ACHN (cell line): Measurements from ENCODE around the gene URM1.

ENCODE experiments used
- DNase-seq: peaks from one replicate; pipeline ENCODE4 v3.0.0-alpha.2; 2015
- in situ Hi-C: cut with HindIII; loops from 2 replicates; pipeline ENCODE4 v1.10.0; 2017; ENCODE audit warnings: low sequenced_read_pairs, low pct_ligation_motif_present, low pct_unique_long_range_greater_than_20kb

Gene URM1

DNA sequence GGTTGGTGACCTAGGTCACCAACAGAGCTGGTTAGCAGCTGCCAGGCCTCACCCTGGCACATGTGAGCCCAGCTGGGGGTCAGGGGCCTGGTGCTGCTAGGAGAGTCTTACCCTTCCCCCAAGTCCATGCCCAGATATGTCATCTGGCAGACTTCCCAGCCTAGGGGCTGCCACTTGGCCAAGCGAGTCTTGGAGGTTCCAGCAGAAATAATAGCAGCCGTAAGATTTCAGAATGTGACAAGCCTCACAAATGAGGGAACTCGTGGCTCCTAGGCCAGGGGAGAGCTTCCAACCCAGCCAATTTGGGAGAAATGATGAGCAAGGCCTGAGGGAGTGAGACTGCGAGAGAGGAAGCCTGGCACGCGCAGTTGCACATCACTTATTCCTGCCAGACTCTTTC is 11.1 kb downstream of the URM1 start:
- DNase-seq = no peak
- in situ Hi-C loops = no loop called here

DNA sequence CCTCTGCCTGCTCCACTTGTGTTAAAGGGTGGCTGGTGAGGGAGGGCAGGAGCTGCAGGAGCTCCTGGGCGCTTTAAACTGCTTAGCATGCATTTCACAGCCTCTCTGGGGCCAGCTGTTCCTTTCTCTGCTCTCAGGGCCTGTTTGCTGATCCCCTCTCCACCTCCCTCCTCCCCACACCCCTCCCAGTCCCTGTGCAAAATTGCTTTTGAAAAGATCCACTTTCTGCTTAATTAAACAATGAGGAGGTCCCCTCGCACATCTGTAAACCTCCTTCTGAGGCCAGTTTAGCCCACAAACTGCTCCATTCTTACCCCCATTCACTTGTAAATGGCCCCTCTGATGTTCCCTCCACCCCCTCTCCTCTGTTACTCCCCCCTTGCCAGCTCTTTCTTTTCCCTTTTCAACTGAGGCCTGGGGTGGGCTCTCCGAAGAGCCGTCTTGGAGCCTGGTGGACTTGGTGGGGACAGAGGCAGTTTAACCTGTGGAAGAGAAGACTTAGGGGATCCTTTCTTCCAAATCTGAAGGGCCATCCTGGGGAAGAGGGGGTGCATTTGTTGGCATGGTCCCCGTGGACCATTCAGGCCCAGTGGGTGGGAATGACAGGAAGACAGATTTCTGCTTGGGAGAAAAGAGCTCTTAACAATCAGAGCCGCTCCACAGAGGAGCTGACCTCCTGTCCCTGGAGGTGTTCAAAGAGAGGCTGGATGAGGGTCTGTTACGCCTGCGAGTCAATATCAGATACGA is 12.0 kb downstream of the URM1 start:
- no peak for DNase-seq
- in situ Hi-C loops = no loop called here

DNA sequence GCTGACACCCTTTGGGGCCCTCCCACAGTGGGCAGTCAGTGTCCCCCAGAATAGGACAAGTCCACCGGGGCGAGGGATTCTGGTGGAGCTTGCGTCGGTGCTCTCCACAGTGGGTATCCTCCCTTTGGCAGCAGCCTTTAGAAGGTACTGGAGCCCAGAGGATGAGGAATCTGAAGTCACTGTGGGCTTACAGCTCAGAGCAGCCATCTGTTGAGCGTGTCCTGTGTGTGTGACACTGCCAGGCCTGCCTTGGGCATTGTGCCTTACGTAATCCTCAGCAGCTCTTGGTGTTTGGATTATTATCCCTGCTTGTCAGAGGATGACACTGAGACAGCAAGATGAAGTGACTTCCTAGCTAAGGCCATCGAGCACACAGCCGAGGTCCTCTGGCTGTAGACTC is 12.6 kb downstream of the URM1 start:
- no peak for DNase-seq
- in situ Hi-C loops = no loop called here

DNA sequence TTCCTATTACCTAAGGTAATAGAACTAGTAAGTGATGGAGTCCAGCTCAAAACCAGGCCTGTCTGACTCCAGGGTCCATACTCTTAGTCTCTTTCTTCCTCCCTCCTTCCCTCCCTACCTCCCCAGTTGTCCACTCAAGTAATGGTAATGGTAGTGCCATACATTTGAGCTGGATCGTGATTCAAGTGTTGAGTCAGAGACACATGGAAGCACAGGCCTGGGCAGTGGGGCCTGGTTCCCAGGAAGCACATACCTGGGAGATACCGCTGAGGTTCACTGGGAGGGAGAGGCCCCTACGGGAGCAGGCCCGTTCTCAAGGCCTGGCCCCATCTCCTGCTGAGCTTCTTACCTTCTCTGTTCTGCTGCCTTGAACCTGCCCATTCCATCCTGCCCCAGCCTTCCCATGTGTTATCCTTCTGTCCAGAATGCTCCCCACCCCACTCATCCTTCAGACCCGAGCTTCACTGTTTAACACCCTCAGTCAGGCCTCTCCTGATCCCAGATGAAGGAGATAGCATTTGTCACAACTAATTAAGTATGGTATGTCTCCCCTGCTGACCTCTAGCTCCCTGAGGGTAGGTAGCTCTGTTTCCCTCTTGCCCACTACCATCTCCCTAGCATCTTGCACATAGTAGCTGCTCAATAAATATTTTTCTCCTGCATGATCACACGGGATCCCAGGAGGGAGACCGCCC is 13.8 kb downstream of the URM1 start:
- DNase-seq = no peak
- in situ Hi-C loops = no loop called here

DNA sequence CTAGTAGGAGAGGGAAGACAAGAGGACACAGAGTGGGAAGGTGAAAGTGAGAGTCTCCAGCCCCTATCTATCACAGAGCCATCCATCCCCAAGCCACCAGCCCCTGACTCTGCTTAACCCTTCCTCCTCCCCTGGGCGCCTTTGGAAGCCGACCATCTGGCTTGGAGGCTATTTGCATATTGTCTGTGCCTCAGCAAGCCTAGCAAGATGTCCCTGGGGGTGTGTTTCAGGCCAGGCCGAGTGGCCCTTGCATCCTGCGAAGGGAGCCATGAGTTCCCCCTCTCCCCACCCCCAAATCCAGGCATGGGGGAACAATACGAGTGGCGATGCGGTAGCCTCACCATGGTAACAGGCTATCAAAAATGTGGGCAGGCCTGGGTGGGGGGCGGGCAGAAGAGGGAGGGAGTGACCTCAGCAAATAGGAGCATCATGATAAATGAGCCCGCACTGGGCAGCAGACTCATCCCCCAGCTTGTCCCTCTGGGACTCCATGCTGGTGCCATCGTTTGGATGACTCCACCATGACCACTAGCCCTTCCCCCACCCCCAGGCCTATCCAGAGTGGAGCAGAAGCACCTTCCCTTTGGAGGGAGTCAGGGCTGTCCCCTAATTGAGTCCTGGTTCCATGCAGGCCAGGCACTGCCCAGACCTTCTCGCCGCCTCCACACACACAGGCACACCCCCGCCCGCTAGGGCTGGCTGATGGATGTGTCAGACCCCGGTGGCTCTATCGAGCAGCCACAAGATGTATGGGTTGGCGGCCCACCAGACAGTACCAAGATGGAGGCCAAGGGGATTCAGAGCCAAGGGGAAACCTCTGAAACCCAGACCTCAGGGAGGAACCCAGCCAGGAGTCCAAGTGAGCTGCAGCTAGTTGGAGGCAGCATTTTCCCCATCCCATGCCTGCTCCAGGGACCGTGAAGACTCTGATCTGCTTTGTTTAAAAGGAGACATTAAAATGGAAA is 14.6 kb downstream of the URM1 start:
- DNase-seq = no peak
- in situ Hi-C loops = no loop called here

DNA sequence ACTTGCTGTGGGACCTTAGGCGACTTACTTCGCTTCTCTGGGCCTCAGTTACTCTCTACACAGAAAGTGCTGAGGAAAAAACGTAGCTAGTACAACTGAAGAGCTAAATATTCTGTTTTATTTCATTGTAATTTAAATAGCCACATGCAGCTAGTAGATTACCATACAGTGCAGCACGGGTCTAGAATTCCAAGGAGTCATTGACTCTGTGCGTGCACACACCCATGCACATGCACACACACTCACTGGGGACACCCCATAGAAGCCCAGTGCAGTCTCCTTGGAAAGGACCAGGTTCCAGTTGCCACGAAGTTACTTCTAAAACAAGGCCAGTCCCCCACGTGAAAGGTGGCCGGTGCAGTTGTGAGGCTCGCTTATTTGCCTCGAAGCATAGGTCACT is 17.0 kb downstream of the URM1 start:
- in situ Hi-C loops = no loop called here

DNA sequence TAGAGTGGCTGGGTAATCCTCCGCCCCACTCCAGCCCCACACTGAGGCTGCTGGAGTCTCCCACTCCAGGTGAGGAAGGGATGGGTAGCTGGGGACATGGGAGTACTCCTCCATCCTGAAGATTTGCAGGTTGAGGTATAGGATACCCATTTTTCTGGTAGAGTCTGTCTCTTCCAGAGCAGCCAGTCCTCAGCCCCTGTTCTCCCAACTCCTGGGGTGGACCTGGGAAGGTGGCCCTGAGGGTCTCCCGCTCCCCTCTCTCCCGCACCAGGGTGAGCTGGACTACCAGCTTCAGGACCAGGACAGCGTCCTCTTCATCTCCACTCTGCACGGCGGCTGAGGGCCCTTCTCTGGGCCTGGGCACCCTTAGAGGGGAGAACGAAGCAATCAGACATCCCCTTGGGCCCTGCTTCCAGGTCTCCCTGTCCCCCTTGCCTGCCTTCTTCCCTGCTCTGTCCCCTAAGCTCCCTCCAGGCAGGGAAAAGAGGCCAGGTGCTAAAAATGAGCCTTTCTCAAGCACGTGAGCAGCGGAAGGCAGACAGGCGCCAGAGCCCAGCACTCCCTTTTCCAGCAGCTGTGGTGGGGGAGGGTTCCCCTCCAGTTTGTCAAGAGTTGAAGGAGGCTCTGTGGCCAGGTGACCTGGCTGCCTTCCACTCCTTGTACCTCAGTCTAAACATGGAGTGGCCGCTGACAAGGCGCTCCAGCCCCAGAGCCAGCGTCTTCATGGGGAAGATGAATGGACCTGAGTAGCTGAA is 18.4 kb downstream of the URM1 start:
- in situ Hi-C loops = no loop called here
- DNase-seq = no peak

More for the DNA sequence above, 17.0 kb downstream of the URM1 start:
- DNase-seq = no peak

DNA sequence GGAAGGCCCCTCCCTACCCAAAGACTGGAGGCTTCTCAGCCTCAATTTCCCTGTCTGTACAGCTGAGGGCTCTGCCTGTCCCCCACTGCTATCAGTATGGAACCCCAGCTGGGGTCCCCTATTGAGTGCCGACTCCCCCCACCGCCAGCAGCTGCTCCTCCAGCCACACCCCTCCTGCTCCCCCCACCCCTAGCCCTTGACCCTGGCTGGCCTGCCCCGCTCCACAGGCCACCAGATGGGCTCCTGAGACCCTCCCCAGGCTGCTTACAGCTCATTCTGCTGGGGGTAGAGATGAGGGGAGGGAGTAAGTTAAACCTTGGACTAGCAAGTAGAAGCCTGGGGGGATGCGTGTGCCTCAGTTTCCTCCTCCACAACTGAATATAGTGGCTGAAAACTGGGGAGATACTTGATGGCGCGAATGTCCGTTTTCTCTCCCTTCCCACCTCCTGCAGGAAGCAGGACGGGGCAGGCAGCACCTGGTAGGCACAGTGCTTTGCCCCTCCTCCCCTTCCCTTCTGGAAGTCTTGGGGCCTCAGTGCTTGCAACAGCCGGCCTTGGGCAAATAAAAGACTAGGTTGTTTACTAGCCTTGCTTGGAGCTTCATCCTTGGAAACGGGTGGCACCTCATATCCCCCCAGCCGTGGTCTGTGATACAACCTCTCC is 19.1 kb downstream of the URM1 start:
- no peak for DNase-seq
- in situ Hi-C loops = no loop called here

DNA sequence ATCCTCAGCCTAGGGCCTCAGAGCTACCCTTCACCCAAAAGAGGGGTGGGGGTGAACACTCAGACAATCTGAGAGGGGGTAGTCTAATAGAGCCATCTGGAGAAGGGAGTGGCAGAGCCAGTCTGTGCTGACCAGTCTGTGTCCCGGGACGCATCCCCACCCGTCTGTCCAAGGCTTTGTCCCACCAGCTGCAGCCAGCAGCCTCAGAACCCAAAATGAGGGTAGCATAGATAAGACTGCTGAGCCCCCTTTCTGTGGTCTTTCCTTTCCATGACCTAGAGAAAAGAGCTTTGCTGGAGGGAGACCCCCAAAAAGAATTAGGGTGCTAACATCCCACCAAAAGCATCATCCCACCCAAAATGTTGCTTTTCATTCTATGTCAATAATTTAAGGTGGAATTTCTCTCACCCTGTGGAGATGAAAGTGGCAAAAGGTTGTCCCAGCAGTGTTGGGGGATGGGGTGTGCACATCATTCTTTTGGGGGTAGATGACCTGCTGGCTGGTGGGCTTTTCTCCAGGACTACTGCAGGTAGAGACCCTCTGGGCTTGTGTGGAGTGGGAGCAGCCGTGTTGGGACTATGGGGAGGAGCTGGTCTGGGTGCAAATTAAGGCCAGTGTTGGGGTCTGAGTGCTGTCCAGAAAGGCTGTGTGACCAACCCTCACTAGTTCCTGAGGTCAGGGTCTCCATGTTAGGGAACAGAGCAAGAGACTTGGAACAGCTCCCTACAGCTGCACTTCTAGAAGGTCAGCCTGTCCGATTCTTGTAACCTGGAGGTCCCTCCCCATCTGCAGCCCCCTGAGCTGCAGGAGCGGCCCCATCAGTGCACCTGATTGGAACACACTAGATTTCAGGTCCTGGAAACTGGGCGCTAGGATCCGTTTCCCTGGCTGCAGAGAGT is 19.9 kb downstream of the URM1 start:
- no peak for DNase-seq
- in situ Hi-C loops = no loop called here

DNA sequence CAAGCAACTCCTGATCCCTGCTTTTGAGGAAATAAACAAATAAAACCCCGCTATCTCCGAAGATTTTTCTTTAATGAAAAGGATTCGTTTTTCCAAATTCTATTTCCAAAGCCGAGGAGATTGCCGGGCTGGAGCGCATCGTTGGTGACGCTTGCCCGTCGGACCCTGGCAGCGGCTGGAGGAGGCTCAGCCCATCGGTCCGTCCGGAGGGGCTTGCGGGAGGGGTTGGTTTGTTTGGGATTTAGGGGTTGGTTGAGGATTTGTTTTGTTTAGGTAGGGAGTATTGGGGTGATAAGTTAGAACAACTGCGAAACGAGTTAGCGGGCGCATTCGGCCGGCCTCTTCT is 20.8 kb downstream of the URM1 start:
- in situ Hi-C loops = no loop called here
- DNase-seq = no peak

DNA sequence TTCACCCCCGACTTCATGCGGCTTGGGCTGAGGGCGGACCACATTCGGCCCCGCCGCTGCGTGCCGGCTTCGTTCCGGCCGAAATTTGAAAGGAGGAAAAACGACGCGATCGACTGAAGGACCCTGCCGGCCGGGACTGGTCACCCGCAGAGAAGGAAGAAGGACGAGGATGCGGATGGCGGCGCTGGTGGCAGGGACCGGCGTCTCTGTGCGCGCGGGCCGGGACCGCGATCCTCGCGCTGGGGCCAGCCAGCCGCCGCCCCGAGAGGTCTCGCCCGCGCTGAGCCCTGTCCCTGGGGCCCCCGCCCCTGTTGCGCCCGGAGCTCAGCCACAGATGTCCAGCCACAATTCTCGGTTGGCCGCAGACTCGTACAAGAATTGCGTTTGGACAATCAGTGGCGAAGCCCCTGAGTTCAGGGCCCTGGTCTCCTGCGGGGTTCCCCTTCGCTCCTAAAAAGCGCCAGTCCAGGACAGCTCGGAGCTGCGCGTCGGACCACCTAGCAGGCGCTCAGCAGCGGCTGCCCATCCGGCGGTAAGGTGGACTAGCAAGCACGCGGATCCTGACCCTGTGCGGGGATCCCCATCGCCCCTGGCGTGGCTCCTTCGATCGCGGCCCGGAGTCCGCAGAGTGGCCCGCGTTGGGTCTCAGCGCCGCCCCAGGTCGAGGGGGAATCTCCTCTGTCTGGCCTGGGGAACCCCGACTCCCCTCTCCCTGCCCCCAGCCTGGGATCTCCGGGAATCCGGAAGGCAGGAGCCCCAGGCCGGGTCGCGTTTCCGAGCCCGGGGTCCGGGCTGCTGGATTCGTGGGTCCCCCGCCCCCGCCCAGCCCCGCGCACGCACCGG is 21.3 kb downstream of the URM1 start:
- DNase-seq = no peak
- in situ Hi-C loops = no loop called here

DNA sequence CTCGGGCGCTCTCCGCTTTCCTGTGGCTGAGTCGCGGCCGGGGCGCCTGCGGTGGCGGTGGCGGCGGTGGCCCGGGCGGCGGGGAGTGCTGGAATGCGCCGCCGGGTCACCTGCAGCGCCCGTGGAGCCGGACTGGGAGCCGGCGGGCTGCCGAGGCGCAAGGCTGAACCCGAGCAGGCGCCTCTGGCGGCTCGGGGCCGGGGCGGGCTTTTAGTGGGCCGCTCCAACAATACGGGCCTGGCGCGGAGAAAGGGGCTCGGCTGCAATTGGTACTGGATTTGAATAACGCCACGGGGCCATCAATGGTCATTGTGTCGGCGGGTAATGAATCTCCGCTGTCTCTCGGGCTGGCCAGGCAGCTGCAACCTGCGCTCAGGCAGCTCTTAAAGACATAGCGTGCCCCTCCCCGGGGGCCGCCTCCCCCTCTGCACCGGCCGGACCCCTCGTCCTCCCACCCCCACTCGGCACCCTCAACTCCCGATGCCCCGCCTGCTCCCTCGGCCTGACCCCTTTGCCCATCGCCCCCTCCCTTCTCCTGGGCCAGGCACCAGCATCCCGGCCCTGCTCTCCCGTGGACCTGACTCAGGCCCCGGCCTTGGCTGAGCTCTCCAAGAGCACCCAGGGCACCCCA is 22.1 kb downstream of the URM1 start:
- no peak for DNase-seq
- in situ Hi-C loops = no loop called here

DNA sequence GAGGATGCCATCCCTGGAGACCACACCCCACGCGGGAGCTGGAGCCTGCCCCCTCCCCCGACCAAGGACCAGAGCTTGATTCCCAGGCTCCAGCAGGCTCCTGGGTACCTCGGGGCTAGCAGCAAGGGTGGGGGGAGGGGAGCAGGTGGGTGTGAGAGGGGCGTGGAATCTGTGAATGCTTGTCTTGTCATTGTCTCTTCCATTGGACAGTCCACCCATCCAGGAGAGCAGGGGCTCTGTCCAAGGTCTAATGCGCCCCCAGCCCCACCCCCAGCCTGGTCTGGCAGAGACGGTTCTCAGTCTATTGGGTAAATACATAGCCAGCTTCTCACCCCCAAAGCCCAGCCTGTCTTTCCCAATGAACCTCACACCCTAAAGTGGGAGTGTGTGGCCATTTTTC is 22.8 kb downstream of the URM1 start:
- in situ Hi-C loops = no loop called here
- DNase-seq = no peak

DNA sequence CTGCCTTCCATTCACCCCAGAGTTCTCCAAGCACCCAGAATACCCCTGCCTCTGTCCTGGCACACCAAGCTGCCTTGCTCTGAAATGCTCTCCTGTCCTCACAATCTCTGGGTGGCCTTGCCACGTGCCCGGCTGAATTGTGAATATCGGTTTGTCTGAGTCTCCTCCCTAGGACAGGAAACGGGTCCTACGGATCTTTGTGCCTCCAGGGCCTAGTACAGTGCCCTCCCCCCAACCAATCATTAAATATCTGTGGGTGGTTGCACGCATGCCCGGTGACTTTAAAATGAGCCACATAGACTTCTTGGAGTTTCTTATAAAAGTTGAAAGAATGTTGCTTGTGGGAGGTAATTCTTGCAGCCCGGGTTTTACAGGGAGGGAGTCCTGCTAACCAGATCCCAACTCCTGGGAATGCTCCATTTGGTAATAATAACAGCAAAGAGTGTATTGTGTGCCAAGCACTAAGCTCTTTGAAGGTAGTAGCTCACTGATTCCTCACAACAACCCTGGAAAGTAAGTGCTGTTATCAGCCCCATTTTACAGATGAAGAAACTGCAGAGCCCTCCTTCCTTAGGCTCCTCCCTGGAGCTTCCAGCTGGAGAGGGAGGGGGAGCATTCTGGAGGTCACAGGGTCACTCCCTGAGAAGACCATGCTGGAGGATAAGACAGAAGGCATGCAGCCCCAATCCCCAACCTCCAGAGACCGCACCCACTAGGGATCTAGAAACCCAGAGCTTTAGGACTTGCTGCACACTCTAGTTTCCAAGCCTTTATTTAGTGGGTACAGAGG is 23.4 kb downstream of the URM1 start:
- DNase-seq = no peak
- in situ Hi-C loops = no loop called here

DNA sequence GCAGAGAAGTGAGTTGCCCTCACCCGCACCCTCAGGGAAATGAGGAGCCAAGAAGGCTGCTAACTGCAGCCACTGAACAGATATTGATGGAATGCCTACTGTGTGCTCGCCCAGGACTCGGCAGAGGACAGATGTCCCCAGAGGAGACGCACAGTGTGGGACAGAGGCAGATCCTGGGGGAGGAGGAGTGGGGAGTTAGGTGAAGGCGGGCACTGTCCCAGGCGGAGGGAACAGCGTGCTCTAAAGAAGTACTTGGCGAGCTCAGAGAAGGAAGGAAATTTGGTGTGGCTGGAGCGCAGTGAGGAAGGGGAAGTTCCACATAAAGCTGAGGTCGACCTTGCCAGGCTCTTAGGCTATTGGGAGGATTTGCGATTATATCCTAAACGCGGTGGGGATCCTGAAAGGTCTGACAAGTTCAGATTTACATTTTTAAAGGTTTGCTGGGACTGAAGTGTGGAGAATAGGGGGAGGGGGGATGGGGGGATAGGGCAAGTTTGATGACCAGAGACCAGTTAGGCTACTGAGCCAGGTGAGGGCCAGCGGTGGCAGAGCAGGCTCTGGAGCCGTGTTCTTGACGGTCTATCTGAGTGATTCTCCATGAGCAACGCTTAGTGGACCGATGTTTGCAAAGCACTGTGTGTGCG is 25.9 kb downstream of the URM1 start:
- in situ Hi-C loops = no loop called here
- DNase-seq = no peak
